Measurements from ENCODE around the gene CDH4.

CDH4 gene

DNA sequence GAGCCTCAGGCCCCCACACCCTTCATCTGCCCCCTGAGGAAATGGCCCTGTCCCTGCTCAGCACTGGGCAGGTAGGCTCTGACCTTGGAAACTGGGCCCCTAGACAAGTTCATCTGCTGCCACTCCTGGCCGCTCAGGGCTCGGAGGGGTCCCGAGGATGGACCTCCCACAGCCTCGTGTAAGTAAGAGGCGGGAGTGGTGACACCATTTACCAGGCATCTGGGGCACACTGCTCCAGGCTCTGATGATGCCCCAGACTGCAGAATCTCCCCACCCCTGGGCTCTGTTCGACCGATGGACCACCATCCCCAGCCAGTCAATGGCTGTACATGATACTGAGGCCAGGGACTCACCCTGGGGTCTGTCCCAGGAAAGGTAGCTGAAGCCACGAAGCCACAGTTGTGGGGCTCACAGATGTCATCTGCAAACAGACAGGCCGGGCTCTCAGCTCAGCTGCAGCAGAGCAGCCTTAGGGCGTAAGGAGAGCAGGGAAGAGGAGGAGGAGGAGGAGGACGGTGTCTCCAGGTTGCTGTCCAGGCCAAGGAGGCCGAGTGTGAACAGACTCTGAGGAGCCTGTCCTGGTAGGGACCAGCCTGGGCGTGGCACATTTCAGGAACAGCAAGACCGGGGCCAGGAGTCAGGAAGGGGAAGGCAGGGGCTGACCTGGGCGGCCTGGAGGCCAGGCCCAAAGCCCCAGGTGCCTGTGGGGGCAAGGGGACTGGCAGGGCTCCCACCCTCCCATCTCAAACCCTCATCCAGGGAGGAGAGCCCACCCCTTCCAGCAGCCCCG, 513.2 kb downstream of the CDH4 start:
- H3K27me3 ChIP-seq (ENCODE audit: insufficient read depth, low read length, poor library complexity) = peaks cover 32% of the 10 kb centered on the region

DNA sequence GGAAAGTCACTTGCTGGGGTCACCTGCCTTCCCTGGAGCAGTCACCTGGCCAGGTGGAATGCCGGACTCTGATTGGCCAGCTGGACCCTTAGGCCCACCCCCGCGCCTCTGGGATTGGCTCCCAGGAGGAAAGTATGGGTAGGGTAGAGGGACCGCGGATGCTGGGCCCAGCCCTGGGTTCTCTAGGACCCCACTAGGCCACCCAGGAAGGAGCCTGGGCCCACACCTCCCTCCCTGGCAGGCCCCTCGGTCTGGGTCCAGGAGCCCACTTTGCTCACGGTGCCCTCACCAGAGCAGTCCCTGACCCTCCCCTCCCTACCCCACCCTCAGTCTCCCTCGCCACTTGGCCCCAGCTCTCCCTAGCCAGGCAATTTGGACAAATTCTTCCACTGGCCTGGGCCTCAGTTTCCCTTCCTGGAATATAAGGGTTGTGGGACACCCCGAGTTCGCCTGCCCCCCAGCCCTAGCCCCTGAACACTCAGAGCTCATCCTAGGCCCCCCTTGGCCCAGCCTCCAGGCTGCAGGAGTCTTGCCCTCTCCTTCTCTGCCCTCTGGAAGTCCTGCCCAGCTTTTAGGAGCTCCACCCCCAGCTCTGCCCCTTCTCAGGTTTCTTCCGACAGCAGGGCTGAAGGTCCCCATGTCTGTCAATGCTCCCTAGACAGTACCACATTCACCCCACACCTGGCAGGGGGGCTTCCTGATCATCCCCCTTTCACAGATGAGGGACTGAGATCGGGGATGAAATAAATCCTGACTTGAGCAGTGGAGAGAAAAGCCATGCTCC, 514.0 kb downstream of the CDH4 start:
- Histone ChIP-seq H3K27me3 (ENCODE audit: insufficient read depth, low read length, poor library complexity) (peaks cover 32% of the 10 kb centered on the region), H3K27ac (ENCODE audit: low read length) (no peak overlapping the region), H3K4me1 (ENCODE audit: insufficient read depth, low read length) (no peaks in the 10 kb centered on the region), H2AFZ (ENCODE audit: low read depth, low read length) (no peak overlapping the region), H3K36me3 (ENCODE audit: insufficient read depth, low read length) (no peaks in the 10 kb centered on the region), H4K20me1 (ENCODE audit: insufficient read depth, low read length) (peaks cover 15% of the 10 kb centered on the region; the same call in 1 of the 2 replicates), H3K79me2 (ENCODE audit: insufficient read depth, low read length) (no peaks in the 10 kb centered on the region), H3K4me2 (ENCODE audit: insufficient read depth, low read length) (no peak overlapping the region), H3K9me3 (ENCODE audit: insufficient read depth, low read length, severe bottlenecking) (no peaks in the 10 kb centered on the region), H3K9ac (ENCODE audit: low read depth, low read length) (no peak overlapping the region), H3K4me3 (ENCODE audit: low read depth in 1 of 2, low read length in 2 of 2) (no peak overlapping the region)
- DNase-seq = no peak
- no peak for ATAC-seq (ENCODE audit: insufficient read depth, low read depth)
- TF ChIP-seq EZH2 (IDR thresholded peaks at IDR 0.05; ENCODE audit: borderline replicate concordance, low read depth, low read length, severe bottlenecking) = no peak
- TF ChIP-seq, protein P1, sequence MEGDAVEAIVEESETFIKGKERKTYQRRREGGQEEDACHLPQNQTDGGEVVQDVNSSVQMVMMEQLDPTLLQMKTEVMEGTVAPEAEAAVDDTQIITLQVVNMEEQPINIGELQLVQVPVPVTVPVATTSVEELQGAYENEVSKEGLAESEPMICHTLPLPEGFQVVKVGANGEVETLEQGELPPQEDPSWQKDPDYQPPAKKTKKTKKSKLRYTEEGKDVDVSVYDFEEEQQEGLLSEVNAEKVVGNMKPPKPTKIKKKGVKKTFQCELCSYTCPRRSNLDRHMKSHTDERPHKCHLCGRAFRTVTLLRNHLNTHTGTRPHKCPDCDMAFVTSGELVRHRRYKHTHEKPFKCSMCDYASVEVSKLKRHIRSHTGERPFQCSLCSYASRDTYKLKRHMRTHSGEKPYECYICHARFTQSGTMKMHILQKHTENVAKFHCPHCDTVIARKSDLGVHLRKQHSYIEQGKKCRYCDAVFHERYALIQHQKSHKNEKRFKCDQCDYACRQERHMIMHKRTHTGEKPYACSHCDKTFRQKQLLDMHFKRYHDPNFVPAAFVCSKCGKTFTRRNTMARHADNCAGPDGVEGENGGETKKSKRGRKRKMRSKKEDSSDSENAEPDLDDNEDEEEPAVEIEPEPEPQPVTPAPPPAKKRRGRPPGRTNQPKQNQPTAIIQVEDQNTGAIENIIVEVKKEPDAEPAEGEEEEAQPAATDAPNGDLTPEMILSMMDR (IDR thresholded peaks at IDR 0.05; ENCODE audit: borderline replicate concordance, extremely low read depth, low read length, poor library complexity, severe bottlenecking) = no peak

More for the DNA sequence above, 513.2 kb downstream of the CDH4 start:
- H2AFZ ChIP-seq (ENCODE audit: low read depth, low read length) = no peak overlapping the region
- ATAC-seq (ENCODE audit: insufficient read depth, low read depth) = no peak
- H3K4me3 ChIP-seq (ENCODE audit: low read depth in 1 of 2, low read length in 2 of 2) = no peak overlapping the region
- DNase-seq = no peak
- H4K20me1 ChIP-seq (ENCODE audit: insufficient read depth, low read length) = peaks cover 15% of the 10 kb centered on the region; the same call in 1 of the 2 replicates
- H3K27ac ChIP-seq (ENCODE audit: low read length) = no peak overlapping the region
- H3K4me1 ChIP-seq (ENCODE audit: insufficient read depth, low read length) = no peaks in the 10 kb centered on the region
- no peak overlapping the region for H3K4me2 ChIP-seq (ENCODE audit: insufficient read depth, low read length)
- no peaks in the 10 kb centered on the region for H3K9me3 ChIP-seq (ENCODE audit: insufficient read depth, low read length, severe bottlenecking)
- TF ChIP-seq EZH2 (IDR thresholded peaks at IDR 0.05; ENCODE audit: borderline replicate concordance, low read depth, low read length, severe bottlenecking) = no peak
- TF ChIP-seq, protein P1 (IDR thresholded peaks at IDR 0.05; ENCODE audit: borderline replicate concordance, extremely low read depth, low read length, poor library complexity, severe bottlenecking) = no peak
- no peak overlapping the region for H3K9ac ChIP-seq (ENCODE audit: low read depth, low read length)
- H3K36me3 ChIP-seq (ENCODE audit: insufficient read depth, low read length) = no peaks in the 10 kb centered on the region
- H3K79me2 ChIP-seq (ENCODE audit: insufficient read depth, low read length) = no peaks in the 10 kb centered on the region

DNA sequence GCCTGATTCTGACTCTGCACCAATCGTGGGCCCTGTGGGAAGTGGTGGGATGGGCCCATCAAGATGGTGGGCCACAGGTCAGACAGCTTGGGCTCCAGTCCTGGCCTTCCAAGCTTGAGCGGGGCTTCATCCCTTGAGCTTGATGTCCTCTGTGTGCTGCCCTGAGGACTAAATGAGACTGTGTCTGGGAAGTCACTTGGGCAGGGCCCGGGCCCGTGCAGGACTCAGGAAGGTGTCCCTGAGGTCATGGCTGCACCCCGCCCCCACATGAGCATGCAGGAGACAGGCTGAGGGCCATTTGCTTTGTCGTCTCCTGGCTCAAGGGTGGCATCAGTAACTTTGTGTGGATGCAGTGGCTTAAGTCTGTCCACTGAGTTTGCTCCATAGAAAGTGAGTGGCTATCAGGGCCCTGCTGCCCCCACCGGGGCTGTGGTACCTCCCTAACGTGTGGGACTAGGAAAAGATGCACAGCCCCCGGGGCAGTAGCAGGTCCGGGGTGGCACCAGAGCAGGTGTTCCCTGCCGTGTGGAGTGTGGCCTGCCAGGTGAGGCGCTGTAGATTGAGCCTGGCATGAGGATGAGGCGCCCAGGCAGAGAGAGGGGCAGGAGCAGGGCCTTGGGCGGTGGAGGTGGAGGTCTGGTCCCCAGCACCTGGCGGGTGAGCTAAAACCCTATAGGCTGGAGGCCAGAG, 515.0 kb downstream of the CDH4 start:
- TF ChIP-seq, protein P1 (IDR thresholded peaks at IDR 0.05; ENCODE audit: borderline replicate concordance, extremely low read depth, low read length, poor library complexity, severe bottlenecking) = no peak
- TF ChIP-seq EZH2 (IDR thresholded peaks at IDR 0.05; ENCODE audit: borderline replicate concordance, low read depth, low read length, severe bottlenecking) = no peak
- Histone ChIP-seq H3K9ac (ENCODE audit: low read depth, low read length) (no peak overlapping the region), H4K20me1 (ENCODE audit: insufficient read depth, low read length) (peaks cover 15% of the 10 kb centered on the region; the same call in 1 of the 2 replicates), H3K27me3 (ENCODE audit: insufficient read depth, low read length, poor library complexity) (peaks cover 26% of the 10 kb centered on the region), H2AFZ (ENCODE audit: low read depth, low read length) (no peak overlapping the region), H3K36me3 (ENCODE audit: insufficient read depth, low read length) (no peaks in the 10 kb centered on the region), H3K79me2 (ENCODE audit: insufficient read depth, low read length) (no peaks in the 10 kb centered on the region), H3K4me2 (ENCODE audit: insufficient read depth, low read length) (no peak overlapping the region), H3K27ac (ENCODE audit: low read length) (no peak overlapping the region), H3K9me3 (ENCODE audit: insufficient read depth, low read length, severe bottlenecking) (no peaks in the 10 kb centered on the region), H3K4me3 (ENCODE audit: low read depth in 1 of 2, low read length in 2 of 2) (no peak overlapping the region), H3K4me1 (ENCODE audit: insufficient read depth, low read length) (no peaks in the 10 kb centered on the region)
- no peak for ATAC-seq (ENCODE audit: insufficient read depth, low read depth)
- no peak for DNase-seq
